Endothelial cell of umbilical vein (primary cell): Measurements from ENCODE around the gene TARBP2.

Source experiments
- CTCF ChIP-seq, 2 donors: IDR thresholded peaks; 1 replicate in 1 of 2; 2 replicates in 1 of 2; pipeline ENCODE4 v1.5.1; 2011; ENCODE audit warnings: low read length in 2 of 2, mild to moderate bottlenecking in 2 of 2, moderate library complexity in 2 of 2, control low read depth in 1 of 2, inconsistent platforms in 1 of 2, low read depth in 1 of 2; ENCODE audit not compliant: insufficient read depth in 1 of 2; ENCODE audit errors: extremely low read depth in 1 of 2
- EZH2 ChIP-seq: IDR thresholded peaks from 2 replicates; pipeline ENCODE4 v1.6.1; 2012; ENCODE audit warnings: borderline replicate concordance, low read depth, mild to moderate bottlenecking, moderate library complexity, low read length, inconsistent platforms; ENCODE audit not compliant: severe bottlenecking
- GATA2 ChIP-seq: IDR thresholded peaks from 2 replicates; pipeline ENCODE4 v1.7.0; 2011; ENCODE audit warnings: low read depth, mild to moderate bottlenecking, moderate library complexity, mixed read lengths, low read length; ENCODE audit not compliant: insufficient read length, insufficient read depth
- JUN ChIP-seq: IDR thresholded peaks from 2 replicates; pipeline ENCODE4 v1.6.1; 2011; ENCODE audit warnings: borderline replicate concordance, low read depth; ENCODE audit not compliant: insufficient read length, insufficient read depth
- MYC ChIP-seq: IDR thresholded peaks from one replicate; pipeline ENCODE4 v1.6.1; 2011; ENCODE audit warnings: mild to moderate bottlenecking, low read depth, low read length
- POLR2A ChIP-seq: IDR thresholded peaks from 2 replicates; pipeline ENCODE4 v1.6.1; 2012; ENCODE audit warnings: low read depth, mild to moderate bottlenecking, control low read depth, low read length

GRCh38 chr12:53456654-53457366 is 44.3 kb upstream of the TARBP2 start:
- TF ChIP-seq CTCF (IDR thresholded peaks at IDR 0.05; ENCODE audit: extremely low read depth in 1 of 2, insufficient read depth in 1 of 2, low read depth in 1 of 2, low read length in 2 of 2) (no peak), MYC (no peak), POLR2A (no peak), JUN (no peak), EZH2 (no peak), GATA2 (no peak)
